Lower lobe of right lung (tissue), 2 donors: Measurements from ENCODE around the gene PRIMPOL. TPM values are rescaled to one million over a fixed set of nuclear protein-coding genes. Genes with fewer than 3 reads are reported as not detected.
A peak's percentile ranks its signal among the peaks of the same experiment; 100 is the strongest.
"Not testable (repeated sequence)": the region's sequence is repeated elsewhere in the genome, so short reads cannot be mapped to it uniquely, and the experiment has no call there.

Source experiments
- ATAC-seq, 2 donors: fragments of 200-7000 bp; cut with Tn5 transposase; one replicate each; pipeline ENCODE4 v1.9.1; 2020 to 2022; ENCODE audit warnings: mild to moderate bottlenecking in 2 of 2, moderate library complexity in 2 of 2
- DNase-seq: peaks from one replicate; pipeline ENCODE4 v3.0.0-alpha.2; 2020
- H3K27ac ChIP-seq: fragments of 200-600 bp; one replicate; pipeline ENCODE4 v1.8.0; 2022
- H3K27me3 ChIP-seq: fragments of 200-600 bp; one replicate; pipeline ENCODE4 v1.8.0; 2022; ENCODE audit warnings: low read depth
- H3K36me3 ChIP-seq: fragments of 200-600 bp; one replicate; pipeline ENCODE4 v1.8.0; 2022; ENCODE audit warnings: mild to moderate bottlenecking
- H3K4me1 ChIP-seq: fragments of 200-600 bp; one replicate; pipeline ENCODE4 v1.8.0; 2022
- H3K4me3 ChIP-seq: fragments of 200-600 bp; one replicate; pipeline ENCODE4 v1.8.0; 2022; ENCODE audit warnings: mild to moderate bottlenecking
- H3K9me3 ChIP-seq: fragments of 200-600 bp; one replicate; pipeline ENCODE4 v1.8.0; 2022
- intact Hi-C: fragments of 100-400 bp; cut with DNase I; formaldehyde crosslinking; loops from one replicate; pipeline ENCODE4 v1.11.0; 2022
- total RNA-seq: library from RNA; stranded (reverse); fragmentation: NEBNext Ultra II Directional; extraction: Animal tissue kit (Norgen Biotek cat#: 25700); gene quantifications from one replicate; pipeline ENCODE4 v1.2.1, GENCODE V29; 2021
- TF ChIP-seq, protein P1 (sequence below): fragments of 200-600 bp; IDR thresholded peaks from one replicate; pipeline ENCODE4 v1.8.0; 2022; ENCODE audit warnings: antibody characterized with exemption, mild to moderate bottlenecking
- donor health status: DM: no; HTN: yes; CAD: no; lungs with severe emphysema.

PRIMPOL gene
- total RNA-seq, 1 donor from 2014 or later, result 14.0 TPM

DNA sequence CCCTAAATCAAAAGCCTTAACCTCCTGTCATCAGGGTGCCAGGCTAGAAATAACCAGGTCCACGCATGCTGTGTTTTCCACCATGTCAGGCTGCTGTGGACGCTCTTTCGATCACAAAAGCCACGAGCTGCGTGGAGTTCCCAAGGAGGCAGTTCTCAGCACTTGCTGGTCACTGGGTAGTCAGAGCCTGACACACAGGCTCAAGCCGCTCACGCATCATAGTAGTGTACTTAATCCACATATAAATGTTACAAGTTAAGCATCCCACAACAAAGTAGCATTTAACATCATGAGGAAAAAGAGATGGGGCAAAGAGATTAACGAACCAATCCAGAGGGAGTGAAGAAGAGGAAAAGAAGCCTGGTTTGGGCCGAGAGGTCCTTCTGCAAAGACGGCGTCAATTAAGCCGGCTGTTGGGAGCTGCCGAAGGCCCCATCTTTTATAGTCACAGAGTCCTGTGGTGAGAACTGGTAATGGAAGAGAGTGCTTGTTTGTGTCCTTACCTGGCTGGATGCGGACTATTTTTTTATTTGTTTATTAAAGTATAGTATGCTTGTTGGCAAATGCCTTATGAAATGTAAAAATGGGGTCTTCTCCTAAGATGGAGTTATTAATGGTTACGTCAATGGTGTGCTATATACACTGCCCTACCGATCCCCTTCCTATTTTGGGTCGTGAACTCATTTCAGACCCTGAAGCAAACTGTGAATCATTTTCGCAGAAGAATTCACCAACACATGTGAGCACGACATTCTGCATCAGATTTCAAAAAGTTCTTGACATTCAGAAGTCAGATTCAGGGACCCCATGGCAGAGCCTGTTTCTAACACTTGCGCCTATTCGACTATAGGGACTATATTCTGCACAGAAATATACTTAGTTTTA, 675 bp downstream of the PRIMPOL start:
- intact Hi-C loops, result no loop called here
- no peaks in the 10 kb centered on the region for H3K27me3 ChIP-seq
- DNase-seq (no peak), ATAC-seq (peak; percentile 7 to 28)
- TF ChIP-seq, protein P1, sequence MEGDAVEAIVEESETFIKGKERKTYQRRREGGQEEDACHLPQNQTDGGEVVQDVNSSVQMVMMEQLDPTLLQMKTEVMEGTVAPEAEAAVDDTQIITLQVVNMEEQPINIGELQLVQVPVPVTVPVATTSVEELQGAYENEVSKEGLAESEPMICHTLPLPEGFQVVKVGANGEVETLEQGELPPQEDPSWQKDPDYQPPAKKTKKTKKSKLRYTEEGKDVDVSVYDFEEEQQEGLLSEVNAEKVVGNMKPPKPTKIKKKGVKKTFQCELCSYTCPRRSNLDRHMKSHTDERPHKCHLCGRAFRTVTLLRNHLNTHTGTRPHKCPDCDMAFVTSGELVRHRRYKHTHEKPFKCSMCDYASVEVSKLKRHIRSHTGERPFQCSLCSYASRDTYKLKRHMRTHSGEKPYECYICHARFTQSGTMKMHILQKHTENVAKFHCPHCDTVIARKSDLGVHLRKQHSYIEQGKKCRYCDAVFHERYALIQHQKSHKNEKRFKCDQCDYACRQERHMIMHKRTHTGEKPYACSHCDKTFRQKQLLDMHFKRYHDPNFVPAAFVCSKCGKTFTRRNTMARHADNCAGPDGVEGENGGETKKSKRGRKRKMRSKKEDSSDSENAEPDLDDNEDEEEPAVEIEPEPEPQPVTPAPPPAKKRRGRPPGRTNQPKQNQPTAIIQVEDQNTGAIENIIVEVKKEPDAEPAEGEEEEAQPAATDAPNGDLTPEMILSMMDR, result no peak
- H3K36me3 ChIP-seq, result no peaks in the 10 kb centered on the region
- peak overlapping the region; percentile 83 for H3K27ac ChIP-seq
- peak overlapping the region; percentile 66 for H3K4me3 ChIP-seq
- peaks cover 37% of the 10 kb centered on the region for H3K4me1 ChIP-seq
- no peaks in the 10 kb centered on the region for H3K9me3 ChIP-seq

DNA sequence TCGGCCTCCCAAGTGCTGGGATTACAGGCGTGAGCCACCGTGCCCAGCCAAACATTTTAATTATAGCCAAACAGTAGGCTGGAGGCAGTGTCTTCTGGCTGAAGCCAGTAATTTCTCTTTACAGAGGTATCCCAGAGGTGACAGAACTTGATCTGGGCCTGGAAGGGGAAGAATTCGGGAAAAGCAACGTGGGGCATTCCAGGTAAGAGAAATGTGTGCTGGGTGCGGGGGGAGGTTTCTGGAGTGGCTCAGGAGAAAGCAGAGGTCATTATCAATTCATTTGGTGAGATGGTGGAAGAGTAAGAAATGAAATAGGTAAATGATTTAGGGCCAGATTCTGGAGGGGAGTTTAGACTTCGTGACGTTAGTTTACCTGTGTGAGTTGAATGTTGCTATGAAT, 2.4 kb downstream of the PRIMPOL start:
- TF ChIP-seq, protein P1, result no peak
- H3K4me3 ChIP-seq, result no peak overlapping the region
- no peak overlapping the region for H3K27ac ChIP-seq
- H3K4me1 ChIP-seq, result peaks cover 21% of the 10 kb centered on the region
- H3K27me3 ChIP-seq, result no peaks in the 10 kb centered on the region
- H3K36me3 ChIP-seq, result peaks cover under 1% of the 10 kb centered on the region
- no peak for ATAC-seq
- no peaks in the 10 kb centered on the region for H3K9me3 ChIP-seq
- intact Hi-C loops, result no loop called here
- no peak for DNase-seq

DNA sequence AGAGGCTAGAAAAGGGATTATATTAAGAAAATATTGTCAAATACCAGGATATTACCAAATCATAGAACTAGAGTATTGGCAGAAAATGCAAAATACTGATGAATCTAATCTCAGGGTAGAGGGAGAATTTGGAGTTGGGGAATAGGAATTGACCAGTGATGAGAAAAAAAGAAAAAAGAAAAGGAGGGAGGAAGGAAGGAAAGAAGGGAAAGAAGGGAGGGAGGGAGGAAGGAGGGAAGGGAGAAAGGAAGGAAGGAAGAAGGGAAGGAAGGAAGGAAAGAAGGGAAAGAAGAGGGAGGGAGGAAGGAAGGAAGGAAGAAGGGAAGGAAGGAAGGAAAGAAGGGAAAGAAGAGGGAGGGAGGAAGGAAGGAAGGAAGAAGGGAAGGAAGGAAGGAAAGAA, 3.1 kb downstream of the PRIMPOL start:
- H3K27me3 ChIP-seq, H3K4me3 ChIP-seq, DNase-seq, H3K27ac ChIP-seq, intact Hi-C loops, ATAC-seq, H3K36me3 ChIP-seq, H3K9me3 ChIP-seq: not testable (repeated sequence)
- peaks cover 13% of the 10 kb centered on the region for H3K4me1 ChIP-seq

DNA sequence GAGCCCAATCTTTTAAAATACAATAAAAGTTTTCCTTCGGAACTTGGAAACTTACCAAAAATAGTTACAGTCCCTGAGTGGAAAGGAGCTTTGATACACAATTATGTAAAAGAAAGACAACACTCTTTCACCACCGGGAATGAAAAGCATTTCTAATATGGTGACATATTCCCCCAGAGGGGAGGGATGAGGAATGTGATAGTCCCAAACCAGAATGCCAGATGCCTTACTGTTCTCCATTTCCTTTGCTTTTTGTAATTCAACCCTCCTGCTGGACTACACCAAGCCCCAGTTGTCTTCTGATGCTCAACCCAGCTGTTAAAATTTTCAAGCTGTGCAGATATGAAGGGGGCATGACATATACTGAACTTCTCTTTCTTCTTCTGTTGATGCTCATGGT, 4.1 kb downstream of the PRIMPOL start:
- no peaks in the 10 kb centered on the region for H3K27me3 ChIP-seq
- ATAC-seq (no peak), DNase-seq (no peak)
- TF ChIP-seq, protein P1, result no peak
- intact Hi-C loops, result no loop called here
- peaks cover 8% of the 10 kb centered on the region for H3K36me3 ChIP-seq
- no peaks in the 10 kb centered on the region for H3K9me3 ChIP-seq
- H3K27ac ChIP-seq, result no peak overlapping the region
- peaks cover 7% of the 10 kb centered on the region for H3K4me1 ChIP-seq
- H3K4me3 ChIP-seq, result no peak overlapping the region

DNA sequence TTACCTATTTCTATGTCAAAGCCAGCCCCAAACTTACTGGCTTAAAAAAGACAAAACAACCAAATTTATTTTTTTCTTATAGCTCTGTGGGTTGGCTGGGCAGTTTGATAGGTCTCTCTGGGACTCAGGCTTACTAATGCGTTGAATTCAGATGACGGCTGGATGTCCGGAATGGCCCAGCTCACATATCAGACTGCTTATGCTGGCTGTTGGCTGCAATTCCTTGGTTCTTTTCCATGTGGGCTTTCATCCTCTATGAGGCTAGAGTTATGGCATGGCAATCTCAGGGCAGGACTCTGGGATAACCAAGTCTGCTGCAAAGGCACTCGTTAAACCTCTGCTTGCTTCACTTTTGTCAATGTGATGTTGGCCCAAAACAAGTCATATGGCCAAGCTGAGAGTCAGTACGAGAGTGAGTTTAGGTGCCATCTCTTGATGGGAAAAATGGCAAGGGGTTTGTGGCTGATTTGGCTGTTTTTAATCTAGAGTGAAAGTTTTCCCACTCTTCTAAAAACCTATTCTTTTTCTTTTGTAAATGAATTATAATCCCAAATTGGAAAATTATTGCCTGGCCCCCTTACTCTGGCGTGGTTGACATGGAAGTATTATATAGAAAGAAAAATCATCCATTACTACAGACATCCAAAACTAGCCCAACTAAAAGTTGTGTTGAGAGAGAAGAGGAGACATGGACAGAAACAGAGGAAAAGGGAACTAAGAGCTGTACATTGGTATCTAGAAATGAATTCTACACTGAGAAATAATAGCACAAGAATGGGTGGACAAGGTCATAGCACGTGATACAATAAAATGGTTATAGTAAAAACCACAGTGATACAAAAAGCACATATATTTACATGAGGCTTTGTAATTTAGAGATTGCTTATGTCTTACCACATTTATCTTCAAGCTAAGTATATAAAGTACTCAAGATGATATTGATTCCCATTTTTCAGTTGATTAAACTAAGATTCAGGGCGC, 6.6 kb downstream of the PRIMPOL start:
- Histone ChIP-seq H3K4me3 (no peak overlapping the region), H3K36me3 (peaks cover 23% of the 10 kb centered on the region), H3K27me3 (no peaks in the 10 kb centered on the region), H3K4me1 (no peaks in the 10 kb centered on the region), H3K9me3 (no peaks in the 10 kb centered on the region), H3K27ac (no peak overlapping the region)
- intact Hi-C loops, result no loop called here
- TF ChIP-seq, protein P1, result no peak
- ATAC-seq (no peak), DNase-seq (no peak)
